Smooth muscle cell (in vitro differentiated cells): ENCODE measurements around the gene ARL3. TPM values are rescaled to one million over a fixed set of nuclear protein-coding genes. Genes with fewer than 3 reads are reported as not detected.

Experiments used
- DNase-seq: peaks from one replicate; lab custom pipeline; 2025; ENCODE audit not compliant: unreplicated experiment; lab: John Stamatoyannopoulos, UW
- H2AFZ ChIP-seq: fragments of 200-600 bp; sonication (generic); 2 replicates; pipeline ENCODE4 v1.6.0; 2016; ENCODE audit warnings: antibody characterized with exemption, low read depth, mild to moderate bottlenecking
- H3F3A ChIP-seq: fragments of 200-600 bp; sonication (generic); 2 replicates; pipeline ENCODE4 v1.6.0; 2017; ENCODE audit warnings: antibody characterized with exemption, low read depth
- H3K27ac ChIP-seq: fragments of 200-600 bp; sonication (generic); 2 replicates; pipeline ENCODE4 v1.5.1; 2016; ENCODE audit warnings: low read depth, mild to moderate bottlenecking
- H3K27me3 ChIP-seq: fragments of 200-600 bp; sonication (generic); 2 replicates; pipeline ENCODE4 v1.6.1; 2016; ENCODE audit warnings: low read depth, mild to moderate bottlenecking
- H3K36me3 ChIP-seq: fragments of 200-600 bp; sonication (generic); 2 replicates; pipeline ENCODE4 v1.5.1; 2016; ENCODE audit warnings: low read depth
- H3K4me1 ChIP-seq: fragments of 200-600 bp; sonication (generic); 2 replicates; pipeline ENCODE4 v1.5.1; 2016; ENCODE audit warnings: low read depth
- H3K4me2 ChIP-seq: fragments of 200-600 bp; sonication (generic); 2 replicates; pipeline ENCODE4 v1.6.0; 2016; ENCODE audit warnings: mild to moderate bottlenecking
- H3K4me3 ChIP-seq: fragments of 200-600 bp; sonication (generic); 2 replicates; pipeline ENCODE4 v1.5.1; 2016; ENCODE audit warnings: mild to moderate bottlenecking
- H3K79me2 ChIP-seq: fragments of 200-600 bp; sonication (generic); 2 replicates; pipeline ENCODE4 v1.6.0; 2016; ENCODE audit warnings: low read depth, mild to moderate bottlenecking
- H3K9ac ChIP-seq: fragments of 200-600 bp; sonication (generic); 2 replicates; pipeline ENCODE4 v1.6.0; 2016; ENCODE audit warnings: low read depth
- H3K9me3 ChIP-seq: fragments of 200-600 bp; sonication (generic); replicated peaks from 2 replicates; pipeline ENCODE4 v1.5.1; 2016; ENCODE audit warnings: low read depth
- H4K20me1 ChIP-seq: fragments of 200-600 bp; sonication (generic); 2 replicates; pipeline ENCODE4 v1.6.0; 2016; ENCODE audit warnings: low read depth
- CTCF ChIP-seq: fragments of 200-600 bp; sonication (generic); IDR thresholded peaks from 2 replicates; pipeline ENCODE4 v1.5.1; 2017; ENCODE audit warnings: borderline replicate concordance, mild to moderate bottlenecking, antibody characterized with exemption; ENCODE audit not compliant: insufficient read depth, poor library complexity, severe bottlenecking
- WGBS: methylation state at CpG from one replicate; pipeline ENCODE4 v1.1.7; 2016; ENCODE audit warnings: low lambda C conversion rate; 5-methylcytosine and 5-hydroxymethylcytosine counted together
- polyA plus RNA-seq: library from polyadenylated mRNA; unstranded; fragments of >200 nt; fragmentation: Nextera tagmentation; extraction: Ambion mirVana; gene quantifications from 2 replicates; pipeline ENCODE4 v1.2.1, GENCODE V29; 2016
- total RNA-seq: library from RNA; depleted of rRNA; stranded (reverse); fragments of >200 nt; gene quantifications from 2 replicates; pipeline ENCODE4 v1.2.3, GENCODE V29; 2014

Gene ARL3
- total and polyA plus RNA-seq, 2 experiments from 2014 or later, result 12.7 to 30.2 TPM

- no peaks in the 10 kb centered on the region for H3K79me2 ChIP-seq
- H3K9ac ChIP-seq, result no peak overlapping the region
- no peaks in the 10 kb centered on the region for H4K20me1 ChIP-seq
- peaks cover 5% of the 10 kb centered on the region for H3F3A ChIP-seq
- DNase-seq, result no peak
- H3K27me3 ChIP-seq, result no peaks in the 10 kb centered on the region
- peak overlapping the region; percentile 55 for H3K27ac ChIP-seq
- no peak overlapping the region for H3K4me3 ChIP-seq
- H3K36me3 ChIP-seq, result no peaks in the 10 kb centered on the region
- no peaks in the 10 kb centered on the region for H3K9me3 ChIP-seq
- no peak overlapping the region for H3K4me2 ChIP-seq
- no peak for TF ChIP-seq CTCF
- 62% methylated on average over 8 of the region's 8 CpGs for WGBS
- H2AFZ ChIP-seq, result no peak overlapping the region
- no peaks in the 10 kb centered on the region for H3K4me1 ChIP-seq
Measured at GRCh38 chr10:102691285-102692066, 22.7 kb downstream of the ARL3 start.

- H2AFZ ChIP-seq, result no peak overlapping the region
- no peaks in the 10 kb centered on the region for H3K79me2 ChIP-seq
- H4K20me1 ChIP-seq, result no peaks in the 10 kb centered on the region
- 92% methylated on average over 5 of the region's 5 CpGs for WGBS
- H3K27ac ChIP-seq, result no peak overlapping the region
- H3K9me3 ChIP-seq, result no peaks in the 10 kb centered on the region
- no peaks in the 10 kb centered on the region for H3F3A ChIP-seq
- no peak for DNase-seq
- no peak overlapping the region for H3K4me3 ChIP-seq
- no peak for TF ChIP-seq CTCF
- peaks cover 8% of the 10 kb centered on the region for H3K4me1 ChIP-seq
- no peaks in the 10 kb centered on the region for H3K36me3 ChIP-seq
- no peaks in the 10 kb centered on the region for H3K27me3 ChIP-seq
- no peak overlapping the region for H3K9ac ChIP-seq
- no peak overlapping the region for H3K4me2 ChIP-seq
Measured at GRCh38 chr10:102683736-102684135, 30.5 kb downstream of the ARL3 start.

- H3F3A ChIP-seq, result peaks cover under 1% of the 10 kb centered on the region
- no peak overlapping the region for H3K4me3 ChIP-seq
- H3K27me3 ChIP-seq, result no peaks in the 10 kb centered on the region
Measured at GRCh38 chr10:102682981-102683380, 31.2 kb downstream of the ARL3 start.

More at GRCh38 chr10:102682981-102683380, 31.2 kb downstream of the ARL3 start:
- Histone ChIP-seq H3K4me1 (peaks cover 15% of the 10 kb centered on the region), H3K36me3 (no peaks in the 10 kb centered on the region), H3K9ac (no peak overlapping the region), H3K79me2 (no peaks in the 10 kb centered on the region), H3K27ac (no peak overlapping the region), H2AFZ (no peak overlapping the region), H3K4me2 (no peak overlapping the region), H3K9me3 (no peaks in the 10 kb centered on the region), H4K20me1 (no peaks in the 10 kb centered on the region)
- WGBS, result 97% methylated on average over 4 of the region's 4 CpGs
- DNase-seq, result no peak
- TF ChIP-seq CTCF, result no peak
